Cardiac septum (tissue), 1 donor: ENCODE data around the gene UTP18. TPM values are rescaled to one million over a fixed set of nuclear protein-coding genes. Genes with fewer than 3 reads are reported as not detected.
"Not testable (repeated sequence)": the region's sequence is repeated elsewhere in the genome, so short reads cannot be mapped to it uniquely, and the experiment has no call there.

ENCODE experiments used
- DNase-seq: peaks from one replicate; pipeline ENCODE4 v3.0.0-alpha.2; 2020; ENCODE audit warnings: low spot score
- intact Hi-C: fragments of 100-400 bp; cut with DNase I; formaldehyde crosslinking; loops from one replicate; pipeline ENCODE4 v1.14.0; 2022
- long read RNA-seq: library from polyadenylated mRNA; unstranded; transcript quantifications from one replicate; pipeline ENCODE4 v2.0.0, GENCODE V29; 2021
- total RNA-seq: library from RNA; stranded (reverse); fragmentation: NEBNext Ultra II Directional; extraction: Animal tissue kit (Norgen Biotek cat#: 25700); gene quantifications from one replicate; pipeline ENCODE4 v1.2.1, GENCODE V29; 2021
- donor health status: DM: no; HTN: no; CAD: no.

The UTP18 gene
- total RNA-seq = 7.9 TPM
- long read RNA-seq, transcript UTP18-201 (14 exons, 1,894 nt) = major isoform, 8 of 10 reads
- long read RNA-seq, partial matches to known transcripts = 2 of 10 reads
- long read RNA-seq, other reads (novel, unspliced or antisense) = 0 of 10 reads

GRCh38 chr17:51260237-51261023, at the start of gene UTP18:
Gene UTP18 (plus strand): TSS chr17:51260546. CDS start chr17:51260585, 39 bp downstream.
- peak; percentile 99 for DNase-seq
- intact Hi-C loops = no loop called here

DNA sequence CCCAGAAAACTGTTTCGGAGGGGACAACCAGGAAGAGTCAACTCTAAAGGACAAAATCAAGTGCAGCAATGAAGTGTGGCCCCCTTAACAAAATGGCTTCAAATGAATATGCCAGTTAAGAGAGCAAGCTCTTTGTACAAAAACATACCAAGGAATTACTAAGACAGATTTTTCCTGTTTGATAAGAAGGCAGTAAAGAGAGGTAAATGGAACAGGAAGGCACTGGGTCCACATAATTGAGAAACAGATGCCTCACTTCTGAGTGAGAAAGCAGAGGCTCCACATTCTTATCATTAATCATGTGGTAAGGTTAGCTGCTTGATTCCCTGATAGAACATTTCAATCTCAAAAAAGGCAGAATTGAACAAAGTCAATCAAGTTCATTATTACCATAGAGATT, 45.4 kb upstream of the UTP18 start:
- intact Hi-C loops = no loop called here
- DNase-seq = no peak

GRCh38 chr17:51217946-51218345, 42.4 kb upstream of the UTP18 start:
- intact Hi-C loops = no loop called here

GRCh38 chr17:51221322-51221721, 39.0 kb upstream of the UTP18 start:
- no peak for DNase-seq
- intact Hi-C loops = no loop called here

More at GRCh38 chr17:51217946-51218345, 42.4 kb upstream of the UTP18 start:
- DNase-seq = no peak

DNA sequence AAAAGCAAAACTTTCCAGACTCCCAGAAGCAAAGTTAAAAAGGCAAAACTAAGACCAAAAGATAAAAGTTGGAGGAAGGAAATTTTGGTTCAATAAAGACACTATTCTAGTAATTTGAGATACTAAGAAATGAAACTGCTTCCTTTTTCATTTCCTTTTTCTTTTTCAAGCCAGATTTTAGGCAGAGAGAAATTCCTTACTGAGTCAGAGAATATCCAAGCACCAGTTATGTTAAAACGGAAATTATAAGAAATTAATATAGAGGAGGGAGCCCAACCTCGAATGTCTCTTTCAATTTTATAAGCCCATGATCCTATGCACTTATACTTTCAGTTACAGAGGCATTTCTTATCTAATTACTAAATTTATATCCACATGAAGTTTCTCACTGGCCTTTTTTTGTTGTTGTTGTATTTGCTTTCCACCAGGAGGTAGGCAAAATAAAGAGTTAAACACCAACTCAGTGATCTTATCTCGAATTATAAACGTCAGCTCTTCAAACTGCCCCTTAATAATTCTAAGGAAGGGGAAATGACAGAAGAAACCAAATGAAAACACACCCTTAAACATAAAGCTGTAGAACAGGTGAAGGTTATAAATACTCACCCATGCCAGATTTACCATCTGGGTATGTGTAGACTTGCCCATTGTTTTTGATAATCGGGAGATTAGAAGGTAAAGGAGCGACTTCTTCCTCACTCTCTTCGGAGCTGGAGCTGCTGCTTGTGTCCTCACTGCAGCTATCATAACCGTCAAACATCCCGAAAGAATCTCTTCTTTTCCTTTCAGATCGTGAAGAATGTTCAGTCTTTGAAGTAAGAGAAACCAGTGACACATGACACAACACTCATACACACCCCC, 35.7 kb upstream of the UTP18 start:
- intact Hi-C loops = no loop called here
- DNase-seq = no peak

- intact Hi-C loops, DNase-seq: not testable (repeated sequence)
These were observed 34.8 kb upstream of the UTP18 start for GRCh38 chr17:51225523-51225922.

GRCh38 chr17:51228161-51228560, 32.2 kb upstream of the UTP18 start:
- intact Hi-C loops = no loop called here

DNA sequence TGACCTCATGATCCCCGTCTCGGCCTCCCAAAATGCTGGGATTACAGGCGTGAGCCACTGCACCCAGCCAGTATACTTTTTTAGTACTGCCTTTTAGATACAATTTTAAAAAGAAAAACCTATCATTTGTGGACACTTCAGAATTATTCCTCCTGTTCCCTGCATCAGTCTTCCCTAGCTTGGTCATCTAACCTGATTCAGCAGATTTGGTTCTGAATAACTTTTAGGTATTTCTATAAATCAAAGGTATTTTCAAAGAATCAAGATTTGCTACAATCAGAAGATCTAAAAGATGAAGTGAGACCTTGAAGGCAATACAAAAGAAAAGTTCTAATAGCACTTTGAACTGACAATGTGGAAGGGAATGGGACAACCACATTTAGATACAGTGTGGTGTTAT, 30.5 kb upstream of the UTP18 start:
- intact Hi-C loops = no loop called here
- no peak for DNase-seq

More at GRCh38 chr17:51228161-51228560, 32.2 kb upstream of the UTP18 start:
- no peak for DNase-seq

- DNase-seq = no peak
These were observed 30.0 kb upstream of the UTP18 start for GRCh38 chr17:51230306-51230705.

DNA sequence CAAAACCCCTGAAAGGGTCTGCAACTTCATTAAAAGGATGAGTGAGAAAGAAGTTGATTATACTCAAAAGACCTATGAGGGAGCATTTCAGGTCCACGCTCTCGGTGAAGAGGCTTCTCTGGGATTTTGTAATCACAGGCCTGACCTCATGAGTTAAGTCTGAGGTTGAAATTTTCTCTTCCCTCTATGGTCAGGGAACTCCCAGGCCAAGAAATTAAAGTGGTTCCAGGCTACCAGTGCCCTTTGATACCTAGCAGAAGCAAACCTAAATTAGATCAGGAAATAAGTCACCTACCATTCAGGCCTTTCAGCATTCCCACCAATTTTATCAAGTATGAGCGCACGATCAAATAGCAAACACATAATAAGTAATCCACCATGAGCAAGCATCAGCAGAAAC, 28.3 kb upstream of the UTP18 start:
- DNase-seq = no peak
- intact Hi-C loops = no loop called here

More at GRCh38 chr17:51230306-51230705, 30.0 kb upstream of the UTP18 start:
- intact Hi-C loops = no loop called here

DNA sequence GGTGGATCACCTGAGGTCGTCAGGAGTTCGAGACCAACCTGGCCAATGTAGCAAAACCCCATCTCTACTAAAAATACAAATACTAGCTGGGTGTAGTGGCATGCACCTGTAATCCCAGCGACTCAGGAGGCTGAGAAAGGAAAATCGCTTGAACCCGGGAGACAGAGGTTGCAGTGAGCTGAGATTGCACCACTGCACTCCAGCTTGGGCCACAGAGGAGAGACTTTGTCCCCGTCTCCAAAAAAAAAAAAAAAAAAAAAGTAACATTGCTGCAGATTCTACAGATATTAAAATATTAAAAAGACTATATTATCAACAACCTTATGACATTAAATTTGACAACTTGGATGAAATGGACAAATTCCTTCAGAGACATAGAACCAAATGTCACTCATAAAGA, 26.2 kb upstream of the UTP18 start:
- intact Hi-C loops = no loop called here
- no peak for DNase-seq

GRCh38 chr17:51238255-51238887, 22.0 kb upstream of the UTP18 start:
- no peak for DNase-seq
- intact Hi-C loops = no loop called here

DNA sequence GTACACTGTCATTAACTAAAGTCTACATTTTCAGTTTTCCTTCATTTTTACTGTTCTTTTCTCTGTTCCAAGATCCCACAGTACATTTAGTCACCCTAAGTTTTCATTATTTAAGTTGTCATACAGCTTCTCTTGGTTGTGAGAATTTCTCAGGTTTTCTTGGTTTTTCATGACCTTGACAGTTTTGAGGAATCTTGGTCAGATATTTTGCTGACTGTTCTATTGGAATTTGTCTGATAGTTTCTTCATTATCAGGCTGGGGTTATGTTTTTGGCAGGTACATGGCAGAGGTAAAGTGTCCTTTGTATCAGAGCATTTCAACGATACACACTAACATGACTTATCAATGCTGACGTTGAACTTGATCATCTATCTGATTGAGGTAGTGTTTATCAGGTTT, 20.1 kb upstream of the UTP18 start:
- intact Hi-C loops = no loop called here
- DNase-seq = no peak

DNA sequence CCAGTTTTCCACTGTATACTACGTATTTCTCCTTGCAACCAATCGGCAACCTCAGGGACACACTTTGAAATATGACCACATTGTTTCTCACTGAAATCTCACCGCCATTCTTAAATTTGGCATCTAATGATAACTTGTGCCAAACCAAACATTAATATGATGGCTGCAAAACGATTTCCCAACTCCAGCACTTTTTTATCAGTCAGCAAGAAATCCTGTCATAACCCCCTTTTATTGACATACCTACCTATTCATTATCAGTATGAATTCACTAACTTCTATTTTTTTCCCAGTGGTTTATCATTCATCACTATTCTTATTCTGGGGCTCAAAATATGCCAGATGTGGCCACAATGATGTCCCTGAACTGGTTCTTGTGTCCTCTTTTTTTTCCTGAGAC, 16.3 kb upstream of the UTP18 start:
- intact Hi-C loops = no loop called here
- no peak for DNase-seq

- intact Hi-C loops = no loop called here
- no peak for DNase-seq
These were observed 14.8 kb upstream of the UTP18 start for GRCh38 chr17:51245535-51245934.

GRCh38 chr17:51250314-51250840, 10.0 kb upstream of the UTP18 start:
- intact Hi-C loops = loop anchor here (10.0 kb wide), 1 partner anchor 86 kb away; the partner anchor contains the start of gene NME2
- no peak for DNase-seq

DNA sequence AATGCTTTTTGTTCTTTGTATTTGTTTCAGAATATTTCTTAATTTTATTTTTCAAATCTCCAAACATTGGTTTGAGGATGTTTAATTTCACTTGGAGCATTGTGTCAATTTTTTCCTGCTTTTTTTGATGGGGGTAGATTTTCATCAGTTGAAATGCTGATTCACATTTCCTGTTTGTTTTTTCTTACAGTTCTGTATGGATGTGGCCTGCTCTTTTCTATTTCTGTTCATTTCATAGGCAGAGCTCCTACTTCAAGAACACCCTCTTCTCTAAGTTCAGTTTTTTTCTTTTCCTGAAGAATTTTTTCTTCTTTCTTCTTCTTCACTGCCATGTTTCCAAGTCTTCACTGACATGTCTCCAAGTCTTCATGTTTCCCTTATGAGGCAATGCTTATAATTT, 9.3 kb upstream of the UTP18 start:
- no peak for DNase-seq
- intact Hi-C loops = loop anchor here (10.0 kb wide), 1 partner anchor 86 kb away; the partner anchor contains the start of gene NME2

GRCh38 chr17:51255673-51256072, 4.7 kb upstream of the UTP18 start:
- intact Hi-C loops = loop anchor here (10.0 kb wide), 1 partner anchor 91 kb away; the partner anchor contains the start of gene NME2
- DNase-seq = no peak

- intact Hi-C loops = loop anchor here (10.0 kb wide), 1 partner anchor 91 kb away; the partner anchor contains the start of gene NME2
- DNase-seq = no peak
These were observed 4.2 kb upstream of the UTP18 start for GRCh38 chr17:51256101-51256500.
